K562 (cell line): Measurements from ENCODE around the gene APC.

Source experiments
- BRCA1 ChIP-seq, 2 experiments: fragments of 450-650 bp in 1 of 2; sonication (generic) in 1 of 2; formaldehyde crosslinking in 1 of 2; IDR thresholded peaks; 2 replicates each; pipeline versions ENCODE4 v1.5.0 to v1.6.1; 2017 to 2020; ENCODE audit warnings: mild to moderate bottlenecking in 1 of 2, missing genetic modification reagents in 1 of 2
- FOXA3 ChIP-seq, 2 experiments: fragments of 450-650 bp in 1 of 2; sonication (generic) in 1 of 2; formaldehyde crosslinking; IDR thresholded peaks in 1 of 2; conservative IDR thresholded peaks in 1 of 2; 2 replicates each; pipeline versions ENCODE4 v1.4.0 to v1.8.0; 2020 to 2022; ENCODE audit warnings: mild to moderate bottlenecking in 2 of 2, missing genetic modification reagents in 1 of 2
- JUNB ChIP-seq: fragments of 450-650 bp; formaldehyde crosslinking; conservative IDR thresholded peaks from 2 replicates; pipeline ENCODE4 v1.4.0; 2020; ENCODE audit warnings: mild to moderate bottlenecking
- ZSCAN29 ChIP-seq: fragments of 450-650 bp; IDR thresholded peaks from 2 replicates; pipeline ENCODE4 v1.6.1; 2017
- TF ChIP-seq, protein P1 (sequence below): sonication (generic); formaldehyde crosslinking; IDR thresholded peaks from 2 replicates; pipeline ENCODE4 v1.8.1; 2023; ENCODE audit warnings: mild to moderate bottlenecking, missing genetic modification reagents

- TF ChIP-seq, protein P1, sequence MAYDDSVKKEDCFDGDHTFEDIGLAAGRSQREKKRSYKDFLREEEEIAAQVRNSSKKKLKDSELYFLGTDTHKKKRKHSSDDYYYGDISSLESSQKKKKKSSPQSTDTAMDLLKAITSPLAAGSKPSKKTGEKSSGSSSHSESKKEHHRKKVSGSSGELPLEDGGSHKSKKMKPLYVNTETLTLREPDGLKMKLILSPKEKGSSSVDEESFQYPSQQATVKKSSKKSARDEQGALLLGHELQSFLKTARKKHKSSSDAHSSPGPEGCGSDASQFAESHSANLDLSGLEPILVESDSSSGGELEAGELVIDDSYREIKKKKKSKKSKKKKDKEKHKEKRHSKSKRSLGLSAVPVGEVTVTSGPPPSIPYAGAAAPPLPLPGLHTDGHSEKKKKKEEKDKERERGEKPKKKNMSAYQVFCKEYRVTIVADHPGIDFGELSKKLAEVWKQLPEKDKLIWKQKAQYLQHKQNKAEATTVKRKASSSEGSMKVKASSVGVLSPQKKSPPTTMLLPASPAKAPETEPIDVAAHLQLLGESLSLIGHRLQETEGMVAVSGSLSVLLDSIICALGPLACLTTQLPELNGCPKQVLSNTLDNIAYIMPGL, result no peak
- TF ChIP-seq BRCA1 (IDR thresholded peaks at IDR 0.05) (no peak), BRCA1 (CRISPR knock-in tag; IDR thresholded peaks at IDR 0.05) (no peak), JUNB (no peak), ZSCAN29 (no peak), FOXA3 (CRISPR knock-in tag; conservative IDR thresholded peaks at IDR 0.05 in 1 of 2, IDR thresholded peaks at IDR 0.05 in 1 of 2) (no peak)
Measured at GRCh38 chr5:112794410-112794809, 56.7 kb downstream of the APC start.
